Endodermal cell (in vitro differentiated cells): Measurements from ENCODE around the gene C7orf25. TPM values are rescaled to one million over a fixed set of nuclear protein-coding genes. Genes with fewer than 3 reads are reported as not detected.

Experiments
- DNase-seq: peaks from one replicate; pipeline ENCODE4 v3.0.0-alpha.2; 2017
- H3K27ac ChIP-seq: 2 replicates; pipeline ENCODE4 v1.5.1; 2013; ENCODE audit warnings: mild to moderate bottlenecking, low read depth, low read length, moderate library complexity
- H3K27me3 ChIP-seq: 2 replicates; pipeline ENCODE4 v1.6.1; 2013; ENCODE audit warnings: mild to moderate bottlenecking, low read length, moderate library complexity; ENCODE audit not compliant: insufficient read depth, control insufficient read depth, poor library complexity, severe bottlenecking
- H3K36me3 ChIP-seq: 2 replicates; pipeline ENCODE4 v1.7.0; 2013; ENCODE audit warnings: mild to moderate bottlenecking, low read length, moderate library complexity; ENCODE audit not compliant: control insufficient read depth, insufficient read depth
- H3K4me1 ChIP-seq: one replicate; pipeline ENCODE4 v1.7.0; 2013; ENCODE audit warnings: low read length; ENCODE audit not compliant: control insufficient read depth, insufficient read depth
- H3K4me3 ChIP-seq: 2 replicates; pipeline ENCODE4 v1.5.1; 2013; ENCODE audit warnings: mild to moderate bottlenecking, low read length, moderate library complexity
- H3K9ac ChIP-seq: 2 replicates; pipeline ENCODE4 v1.6.1; 2013; ENCODE audit warnings: mild to moderate bottlenecking, low read length, moderate library complexity; ENCODE audit not compliant: poor library complexity, severe bottlenecking; ENCODE audit errors: extremely low read depth
- H3K9me3 ChIP-seq: 2 replicates; pipeline ENCODE4 v1.6.1; 2013; ENCODE audit warnings: mild to moderate bottlenecking, low read length, moderate library complexity; ENCODE audit not compliant: control insufficient read depth
- H3K27ac Mint-ChIP-seq: 2 replicates; pipeline ENCODE4 v1.8.0; 2020; ENCODE audit warnings: mixed read lengths
- H3K27me3 Mint-ChIP-seq: 2 replicates; pipeline ENCODE4 v1.8.0; 2021; ENCODE audit warnings: mild to moderate bottlenecking, mixed read lengths; ENCODE audit not compliant: insufficient read depth
- H3K36me3 Mint-ChIP-seq: 2 replicates; pipeline ENCODE4 v1.8.0; 2020; ENCODE audit warnings: low read depth, mixed read lengths
- H3K4me1 Mint-ChIP-seq: 2 replicates; pipeline ENCODE4 v1.8.0; 2020; ENCODE audit warnings: mixed read lengths
- H3K4me3 Mint-ChIP-seq: 2 replicates; pipeline ENCODE4 v1.8.0; 2020; ENCODE audit warnings: mild to moderate bottlenecking, moderate library complexity, mixed read lengths
- H3K9me3 Mint-ChIP-seq: 2 replicates; pipeline ENCODE4 v1.8.0; 2020; ENCODE audit warnings: mild to moderate bottlenecking, mixed read lengths
- WGBS, 2 experiments: methylation state at CpG; one replicate each; pipeline versions ENCODE4 v1.1.5 to v1.1.7; 2013; ENCODE audit warnings: missing lambda C conversion rate in 2 of 2, mixed read lengths in 1 of 2; ENCODE audit not compliant: insufficient coverage in 1 of 2, insufficient read length in 1 of 2; 5-methylcytosine and 5-hydroxymethylcytosine counted together
- total RNA-seq, 2 donors: library from RNA; stranded (reverse); fragmentation: NEBNext Ultra II Directional in 1 of 2; extraction: Animal tissue kit (Norgen Biotek cat#: 25700) in 1 of 2; gene quantifications; 2 replicates in 1 of 2; 3 replicates in 1 of 2; pipeline ENCODE4 v1.2.1, GENCODE V29; 2021
- TF ChIP-seq, protein P1 (sequence below): fragments of 200-600 bp; sonication (generic); conservative IDR thresholded peaks from 2 replicates; pipeline ENCODE4 v1.5.0; 2021; ENCODE audit warnings: antibody characterized with exemption, mild to moderate bottlenecking

C7orf25 gene
- total RNA-seq, 2 donors from 2014 or later, result 3.2 to 4.8 TPM

DNA sequence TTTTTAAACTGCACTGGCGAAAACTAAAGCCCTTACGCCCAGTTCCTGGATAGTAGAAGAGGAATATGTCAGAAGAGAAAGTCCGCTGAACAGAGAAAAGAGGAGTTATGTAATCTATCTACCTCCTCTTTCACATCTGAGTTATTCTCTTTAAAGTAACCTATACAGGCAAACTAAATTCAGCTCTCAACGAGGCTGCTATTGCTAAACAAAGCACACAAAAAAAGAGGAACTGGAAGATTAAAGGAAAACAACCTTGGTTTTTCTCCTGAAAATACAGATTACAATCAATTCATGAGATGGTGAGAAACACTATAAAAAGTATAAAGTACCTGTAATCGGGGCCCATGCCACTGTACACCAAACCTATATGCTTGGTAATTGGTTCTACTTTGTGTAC lies 14.3 kb upstream of the C7orf25 start:
- Mint-ChIP-seq H3K27ac (no peak overlapping the region), H3K4me1 (peaks cover 20% of the 10 kb centered on the region), H3K27me3 (no peaks in the 10 kb centered on the region), H3K4me3 (no peak overlapping the region), H3K36me3 (peaks cover 48% of the 10 kb centered on the region), H3K9me3 (no peaks in the 10 kb centered on the region)
- Histone ChIP-seq H3K27ac (no peak overlapping the region), H3K9ac (no peak overlapping the region), H3K4me3 (no peak overlapping the region), H3K4me1 (peaks cover 4% of the 10 kb centered on the region), H3K9me3 (no peaks in the 10 kb centered on the region), H3K27me3 (no peaks in the 10 kb centered on the region), H3K36me3 (peaks cover 68% of the 10 kb centered on the region)
- DNase-seq, result no peak
- WGBS, 2 experiments, result 95% methylated on average over 4 of the region's 5 CpGs; no CpG with 5 or more reads in 1 of the 2 experiments
- TF ChIP-seq, protein P1, sequence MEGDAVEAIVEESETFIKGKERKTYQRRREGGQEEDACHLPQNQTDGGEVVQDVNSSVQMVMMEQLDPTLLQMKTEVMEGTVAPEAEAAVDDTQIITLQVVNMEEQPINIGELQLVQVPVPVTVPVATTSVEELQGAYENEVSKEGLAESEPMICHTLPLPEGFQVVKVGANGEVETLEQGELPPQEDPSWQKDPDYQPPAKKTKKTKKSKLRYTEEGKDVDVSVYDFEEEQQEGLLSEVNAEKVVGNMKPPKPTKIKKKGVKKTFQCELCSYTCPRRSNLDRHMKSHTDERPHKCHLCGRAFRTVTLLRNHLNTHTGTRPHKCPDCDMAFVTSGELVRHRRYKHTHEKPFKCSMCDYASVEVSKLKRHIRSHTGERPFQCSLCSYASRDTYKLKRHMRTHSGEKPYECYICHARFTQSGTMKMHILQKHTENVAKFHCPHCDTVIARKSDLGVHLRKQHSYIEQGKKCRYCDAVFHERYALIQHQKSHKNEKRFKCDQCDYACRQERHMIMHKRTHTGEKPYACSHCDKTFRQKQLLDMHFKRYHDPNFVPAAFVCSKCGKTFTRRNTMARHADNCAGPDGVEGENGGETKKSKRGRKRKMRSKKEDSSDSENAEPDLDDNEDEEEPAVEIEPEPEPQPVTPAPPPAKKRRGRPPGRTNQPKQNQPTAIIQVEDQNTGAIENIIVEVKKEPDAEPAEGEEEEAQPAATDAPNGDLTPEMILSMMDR, result no peak

DNA sequence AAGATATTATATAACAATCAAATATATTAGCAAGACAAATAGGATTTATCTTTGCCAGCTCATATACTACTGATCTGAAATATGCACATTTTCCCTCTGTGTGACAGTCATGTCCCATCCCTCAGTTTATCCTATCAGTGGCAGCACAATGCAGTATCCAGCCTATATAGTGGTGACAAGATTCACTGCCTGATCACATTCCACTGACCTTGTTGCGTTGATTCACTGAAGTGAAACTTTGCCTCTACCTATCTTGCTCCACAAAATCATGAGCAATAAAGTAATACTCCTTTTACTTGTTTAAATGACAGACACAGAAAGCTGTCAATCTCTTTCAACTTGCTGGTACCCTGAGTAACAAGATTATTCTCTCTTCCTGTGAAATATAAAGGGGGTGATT lies 13.8 kb upstream of the C7orf25 start:
- Mint-ChIP-seq H3K27me3 (no peaks in the 10 kb centered on the region), H3K4me1 (peaks cover 17% of the 10 kb centered on the region), H3K36me3 (peaks cover 53% of the 10 kb centered on the region), H3K4me3 (no peak overlapping the region), H3K9me3 (no peaks in the 10 kb centered on the region), H3K27ac (peak overlapping the region; percentile 55)
- Histone ChIP-seq H3K36me3 (peaks cover 73% of the 10 kb centered on the region), H3K9ac (no peak overlapping the region), H3K9me3 (no peaks in the 10 kb centered on the region), H3K4me3 (no peak overlapping the region), H3K4me1 (peaks cover 4% of the 10 kb centered on the region), H3K27me3 (no peaks in the 10 kb centered on the region), H3K27ac (no peak overlapping the region)
- TF ChIP-seq, protein P1, result no peak
- 96% methylated on average over 1 of the region's 1 CpG; no CpG with 5 or more reads in 1 of the 2 experiments for WGBS, 2 experiments
- DNase-seq, result no peak

DNA sequence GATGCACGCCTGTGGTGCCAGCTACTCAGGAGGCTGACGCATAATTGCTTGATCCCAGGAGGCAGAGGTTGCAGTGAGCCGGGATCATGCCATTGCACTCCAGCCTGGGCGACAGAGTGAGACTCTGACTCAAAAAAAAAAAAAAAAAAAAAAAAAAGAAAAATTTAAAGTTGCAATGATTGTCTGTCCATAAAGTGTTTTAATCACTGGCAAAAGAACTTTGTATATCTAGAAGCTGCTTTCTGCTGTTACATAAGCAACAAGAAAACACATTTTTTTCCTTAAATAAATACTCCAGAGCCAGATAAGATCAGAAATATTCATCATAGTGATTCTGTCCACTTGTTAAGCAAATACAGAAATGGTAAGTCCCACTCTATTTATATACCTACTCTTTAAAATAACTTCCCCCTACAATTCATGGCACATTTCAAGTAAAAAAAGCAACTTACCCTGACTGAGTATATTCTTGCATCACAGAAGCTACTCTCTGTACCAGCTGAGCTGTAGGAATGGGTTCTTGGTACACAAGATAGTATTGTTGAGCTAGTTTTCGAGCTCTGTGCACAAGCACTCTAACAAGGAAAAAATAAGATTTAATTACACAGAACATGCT lies 12.5 kb upstream of the C7orf25 start:
- Histone ChIP-seq H3K36me3 (peaks cover 84% of the 10 kb centered on the region), H3K9ac (no peak overlapping the region), H3K4me1 (peaks cover 4% of the 10 kb centered on the region), H3K27ac (no peak overlapping the region), H3K4me3 (no peak overlapping the region), H3K9me3 (no peaks in the 10 kb centered on the region), H3K27me3 (no peaks in the 10 kb centered on the region)
- Mint-ChIP-seq H3K27ac (no peak overlapping the region), H3K4me3 (no peak overlapping the region), H3K4me1 (peaks cover 7% of the 10 kb centered on the region), H3K36me3 (peaks cover 66% of the 10 kb centered on the region), H3K27me3 (no peaks in the 10 kb centered on the region), H3K9me3 (no peaks in the 10 kb centered on the region)
- DNase-seq, result no peak
- TF ChIP-seq, protein P1, result no peak
- WGBS, 2 experiments, result 96 to 97% methylated on average over 4 to 5 of the region's 5 CpGs
